A549 (cell line): ENCODE data around the gene SP6. TPM values are rescaled to one million over a fixed set of nuclear protein-coding genes. Genes with fewer than 3 reads are reported as not detected.

Experiments
- ATAC-seq, 2 experiments: fragments of 200-7000 bp in 1 of 2; fragments of >200 bp in 1 of 2; cut with Nextera tagmentation in 1 of 2; cut with Tn5 transposase in 1 of 2; 3 replicates each; pipeline versions ENCODE4 v1.8.0 to v1.9.1; 2018 to 2020; ENCODE audit warnings: mild to moderate bottlenecking in 1 of 2, moderate library complexity in 1 of 2
- CTCF ChIA-PET: fragments of 300-600 bp; sonication (Branson Sonifier 250); formaldehyde crosslinking; extraction: SDS; loops from one replicate; lab custom pipeline; 2021; ENCODE audit warnings: antibody characterized with exemption, inconsistent platforms; lab: Yijun Ruan, JAX
- POLR2A ChIA-PET: fragments of 350-600 bp; formaldehyde crosslinking; extraction: SDS; loops from one replicate; lab custom pipeline; 2021; ENCODE audit warnings: antibody characterized with exemption, inconsistent platforms; lab: Yijun Ruan, JAX
- DNase-seq, 2 experiments: peaks; one replicate each; pipeline versions ENCODE4 v3.0.0 to v3.0.0-alpha.2; 2011 to 2016; ENCODE audit warnings: low read depth in 1 of 2, low spot score in 1 of 2
- FAIRE-seq: peaks from 2 replicates; lab custom pipeline; 2011; peaks lifted over from hg19 to GRCh38; lab: Jason Lieb, UNC
- H3K27ac ChIP-seq, 2 experiments: fragments of >200 bp; sonication (Bioruptor Twin); formaldehyde crosslinking; 3 replicates each; pipeline ENCODE4 v1.5.1; 2016 to 2017
- H3K4me1 ChIP-seq: fragments of >200 bp; sonication (Bioruptor Twin); formaldehyde crosslinking; 3 replicates; pipeline ENCODE4 v1.6.1; 2016
- H3K4me2 ChIP-seq: fragments of >200 bp; sonication (Bioruptor Twin); formaldehyde crosslinking; 3 replicates; pipeline ENCODE4 v1.6.1; 2016
- H3K4me3 ChIP-seq: fragments of >200 bp; sonication (Bioruptor Twin); formaldehyde crosslinking; 3 replicates; pipeline ENCODE4 v1.5.1; 2016
- H3K9me3 ChIP-seq: fragments of >200 bp; sonication (Bioruptor Twin); formaldehyde crosslinking; 3 replicates; pipeline ENCODE4 v1.6.1; 2016
- BHLHE40 ChIP-seq: IDR thresholded peaks from 2 replicates; pipeline ENCODE4 v1.6.1; 2012; ENCODE audit warnings: low read depth, low read length, inconsistent platforms
- EHF ChIP-seq: fragments of 250-450 bp; sonication (Bioruptor Pico); IDR thresholded peaks from 2 replicates; pipeline ENCODE4 v1.5.0; 2020; ENCODE audit warnings: mild to moderate bottlenecking
- EHMT2 ChIP-seq: fragments of 200-600 bp; sonication (generic); IDR thresholded peaks from 2 replicates; pipeline ENCODE4 v1.6.1; 2016; ENCODE audit warnings: antibody characterized with exemption, low read depth, mild to moderate bottlenecking, moderate library complexity
- EP300 ChIP-seq, 2 experiments: fragments of >200 bp; sonication (Bioruptor Twin); formaldehyde crosslinking; IDR thresholded peaks; 2 replicates in 1 of 2; 3 replicates in 1 of 2; pipeline ENCODE4 v1.6.1; 2016 to 2017
- FOXS1 ChIP-seq: fragments of 250-450 bp; sonication (Bioruptor Pico); IDR thresholded peaks from 2 replicates; pipeline ENCODE4 v1.5.0; 2020; ENCODE audit warnings: mild to moderate bottlenecking, moderate library complexity
- GATA3 ChIP-seq: IDR thresholded peaks from 2 replicates; pipeline ENCODE4 v1.6.1; 2012; ENCODE audit warnings: borderline replicate concordance
- HDAC2 ChIP-seq: fragments of 200-600 bp; sonication (generic); IDR thresholded peaks from 2 replicates; pipeline ENCODE4 v1.6.1; 2016
- HOXA7 ChIP-seq: fragments of 250-450 bp; sonication (Bioruptor Pico); IDR thresholded peaks from 2 replicates; pipeline ENCODE4 v1.5.0; 2020; ENCODE audit warnings: mild to moderate bottlenecking, moderate library complexity
- HOXB5 ChIP-seq: fragments of 250-450 bp; sonication (Bioruptor Pico); IDR thresholded peaks from 2 replicates; pipeline ENCODE4 v1.5.0; 2020; ENCODE audit warnings: mild to moderate bottlenecking, moderate library complexity
- MAZ ChIP-seq: fragments of 150-350 bp; IDR thresholded peaks from 2 replicates; pipeline ENCODE4 v1.6.1; 2014; ENCODE audit warnings: antibody characterized with exemption, low read depth, low read length, borderline replicate concordance
- NFE2L2 ChIP-seq: fragments of 150-350 bp; conservative IDR thresholded peaks from 2 replicates; pipeline ENCODE4 v1.6.1; 2014; ENCODE audit warnings: low read length
- NR3C1 ChIP-seq: fragments of >200 bp; sonication (Bioruptor Twin); formaldehyde crosslinking; IDR thresholded peaks from 3 replicates; pipeline ENCODE4 v1.6.1; 2017
- PHF8 ChIP-seq: fragments of 200-600 bp; sonication (generic); IDR thresholded peaks from 2 replicates; pipeline ENCODE4 v1.6.1; 2016; ENCODE audit warnings: low read depth, mild to moderate bottlenecking, antibody characterized with exemption, moderate library complexity, borderline replicate concordance
- RARB ChIP-seq: fragments of 250-450 bp; sonication (Bioruptor Pico); IDR thresholded peaks from 2 replicates; pipeline ENCODE4 v1.8.0; 2021; ENCODE audit warnings: mild to moderate bottlenecking, moderate library complexity
- RCOR1 ChIP-seq: fragments of 150-350 bp; IDR thresholded peaks from 2 replicates; pipeline ENCODE4 v1.6.1; 2014; ENCODE audit warnings: antibody characterized with exemption, low read length, low read depth
- RNF2 ChIP-seq: fragments of 200-600 bp; sonication (generic); IDR thresholded peaks from 2 replicates; pipeline ENCODE4 v1.6.1; 2016; ENCODE audit warnings: low read depth, mild to moderate bottlenecking, antibody characterized with exemption, moderate library complexity, borderline replicate concordance
- TP53 ChIP-seq: fragments of 250-450 bp; sonication (Bioruptor Pico); IDR thresholded peaks from 2 replicates; pipeline ENCODE4 v1.5.0; 2021; ENCODE audit warnings: mild to moderate bottlenecking, moderate library complexity
- ZNF302 ChIP-seq: fragments of 250-450 bp; sonication (Bioruptor Pico); IDR thresholded peaks from 2 replicates; pipeline ENCODE4 v1.9.0; 2021; ENCODE audit warnings: inconsistent platforms, mild to moderate bottlenecking, moderate library complexity
- WGBS: methylation state at CpG from one replicate; pipeline ENCODE4 v1.1.6; 2017; ENCODE audit errors: missing lambda C conversion rate; 5-methylcytosine and 5-hydroxymethylcytosine counted together
- polyA plus RNA-seq, 4 experiments: library from polyadenylated mRNA; depleted of rRNA in 3 of 4; stranded (reverse); fragments of >200 nt; fragmentation: RNase III in 1 of 4; extraction: RNeasy Plus Mini Kit Qiagen cat#74134 plus additional on column Dnase treatment in 1 of 4; gene quantifications; 2 replicates in 3 of 4; 3 replicates in 1 of 4; pipeline ENCODE4 v1.2.3, GENCODE V29; 2011 to 2017
- TF ChIP-seq, protein P1 (sequence below): fragments of 250-450 bp; sonication (Bioruptor Pico); IDR thresholded peaks from 2 replicates; pipeline ENCODE4 v1.5.0; 2020; ENCODE audit warnings: low read depth, mild to moderate bottlenecking, moderate library complexity
- TF ChIP-seq, protein P2 (sequence below): fragments of 450-650 bp; IDR thresholded peaks from 2 replicates; pipeline ENCODE4 v1.6.1; 2014; ENCODE audit warnings: antibody characterized with exemption
- TF ChIP-seq, protein P3 (sequence below): fragments of >200 bp; sonication (Bioruptor Twin); formaldehyde crosslinking; IDR thresholded peaks from 3 replicates; pipeline ENCODE4 v1.6.1; 2016
- TF ChIP-seq, protein P4 (sequence below): fragments of 150-350 bp; IDR thresholded peaks from 2 replicates; pipeline ENCODE4 v1.6.1; 2014; ENCODE audit warnings: low read depth, mild to moderate bottlenecking, low read length
- TF ChIP-seq, protein P5 (sequence below): IDR thresholded peaks from 2 replicates; pipeline ENCODE4 v1.6.1; 2012

SP6 gene
- polyA plus RNA-seq, 2 of the 4 experiments (the other 2 are of a cell fraction) = 0.61 to 2.1 TPM

DNA sequence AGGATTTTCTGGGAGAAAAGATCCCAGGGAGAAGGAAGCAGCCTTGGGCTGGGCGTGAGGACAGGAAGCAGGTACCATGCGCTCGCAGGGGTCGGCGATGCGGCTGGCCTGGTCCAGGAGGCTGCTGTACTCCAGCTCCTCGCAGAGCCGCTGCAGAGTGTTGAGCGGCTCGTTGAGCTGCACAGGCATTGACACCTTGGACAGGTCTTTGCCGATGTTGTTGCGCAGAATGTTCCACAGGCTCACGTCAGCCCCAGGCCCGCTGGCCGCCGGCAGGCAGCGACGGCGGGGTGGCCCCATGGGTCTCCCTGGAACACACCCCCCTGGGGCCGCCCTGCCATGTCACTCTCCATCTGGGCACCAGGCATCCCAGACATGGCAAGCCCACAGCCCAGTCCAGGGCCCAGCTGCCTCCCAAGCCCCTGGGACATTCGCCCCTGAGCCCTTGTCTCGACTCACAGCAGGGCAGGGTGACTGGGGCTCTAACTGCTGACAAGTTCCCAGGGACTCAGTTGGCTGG, 37.4 kb downstream of the SP6 start:
- WGBS = 91% methylated on average over 22 of the region's 22 CpGs
- no peak for ATAC-seq

DNA sequence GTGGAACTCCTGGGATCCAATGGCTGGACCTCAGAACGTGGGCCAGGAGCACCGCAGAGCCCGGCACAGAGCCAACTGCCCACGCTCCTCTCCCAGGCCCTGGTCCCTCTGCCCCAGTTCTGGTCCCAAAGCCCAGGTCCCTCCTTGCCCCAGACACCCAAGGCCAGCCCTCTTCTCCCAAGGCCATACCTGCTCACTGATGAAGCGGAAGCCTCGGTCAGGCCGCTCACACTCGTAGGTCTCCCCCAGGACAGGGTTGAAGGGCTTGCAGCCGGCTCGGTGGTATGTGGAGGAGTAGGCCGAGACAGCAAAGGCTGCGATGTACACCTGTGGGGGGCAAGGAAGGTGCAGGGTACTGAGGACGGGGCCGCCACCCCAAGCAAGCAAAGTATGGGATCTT, 37.9 kb downstream of the SP6 start:
- DNase-seq (no peak), FAIRE-seq (no peak), ATAC-seq (no peak)
- Histone ChIP-seq H3K4me3 (no peak overlapping the region), H3K4me2 (no peak overlapping the region), H3K9me3 (no peaks in the 10 kb centered on the region), H3K4me1 (peaks cover 25% of the 10 kb centered on the region), H3K27ac (no peak overlapping the region)
- TF ChIP-seq RARB (CRISPR knock-in tag) (no peak), ZNF302 (CRISPR knock-in tag) (no peak), EHMT2 (no peak), EP300 (IDR thresholded peaks at IDR 0.05) (no peak), TP53 (no peak)
- TF ChIP-seq, protein P1, sequence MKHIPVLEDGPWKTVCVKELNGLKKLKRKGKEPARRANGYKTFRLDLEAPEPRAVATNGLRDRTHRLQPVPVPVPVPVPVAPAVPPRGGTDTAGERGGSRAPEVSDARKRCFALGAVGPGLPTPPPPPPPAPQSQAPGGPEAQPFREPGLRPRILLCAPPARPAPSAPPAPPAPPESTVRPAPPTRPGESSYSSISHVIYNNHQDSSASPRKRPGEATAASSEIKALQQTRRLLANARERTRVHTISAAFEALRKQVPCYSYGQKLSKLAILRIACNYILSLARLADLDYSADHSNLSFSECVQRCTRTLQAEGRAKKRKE (CRISPR knock-in tag) = no peak
- ChIA-PET CTCF (interaction anchor here (0.5 to 3.8 kb wide), 4 partner anchors 9 to 78 kb away, joined by 3 to 23 read pairs (median 6); partner anchors contain the start of gene OSBPL7), POLR2A (no interaction called here)
- WGBS = 95% methylated on average over 14 of the region's 14 CpGs

More for the DNA sequence above, 37.4 kb downstream of the SP6 start:
- Histone ChIP-seq H3K27ac (no peak overlapping the region), H3K4me1 (peaks cover 25% of the 10 kb centered on the region), H3K4me3 (no peak overlapping the region), H3K9me3 (no peaks in the 10 kb centered on the region), H3K4me2 (no peak overlapping the region)
- no peak for DNase-seq
- no peak for TF ChIP-seq RNF2
- no peak for TF ChIP-seq HOXA7 (CRISPR knock-in tag)
- no peak for TF ChIP-seq EHF (CRISPR knock-in tag)
- no peak for TF ChIP-seq MAZ
- TF ChIP-seq HDAC2 = no peak
- TF ChIP-seq, protein P2, sequence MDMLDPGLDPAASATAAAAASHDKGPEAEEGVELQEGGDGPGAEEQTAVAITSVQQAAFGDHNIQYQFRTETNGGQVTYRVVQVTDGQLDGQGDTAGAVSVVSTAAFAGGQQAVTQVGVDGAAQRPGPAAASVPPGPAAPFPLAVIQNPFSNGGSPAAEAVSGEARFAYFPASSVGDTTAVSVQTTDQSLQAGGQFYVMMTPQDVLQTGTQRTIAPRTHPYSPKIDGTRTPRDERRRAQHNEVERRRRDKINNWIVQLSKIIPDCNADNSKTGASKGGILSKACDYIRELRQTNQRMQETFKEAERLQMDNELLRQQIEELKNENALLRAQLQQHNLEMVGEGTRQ = no peak
- TF ChIP-seq, protein P3, sequence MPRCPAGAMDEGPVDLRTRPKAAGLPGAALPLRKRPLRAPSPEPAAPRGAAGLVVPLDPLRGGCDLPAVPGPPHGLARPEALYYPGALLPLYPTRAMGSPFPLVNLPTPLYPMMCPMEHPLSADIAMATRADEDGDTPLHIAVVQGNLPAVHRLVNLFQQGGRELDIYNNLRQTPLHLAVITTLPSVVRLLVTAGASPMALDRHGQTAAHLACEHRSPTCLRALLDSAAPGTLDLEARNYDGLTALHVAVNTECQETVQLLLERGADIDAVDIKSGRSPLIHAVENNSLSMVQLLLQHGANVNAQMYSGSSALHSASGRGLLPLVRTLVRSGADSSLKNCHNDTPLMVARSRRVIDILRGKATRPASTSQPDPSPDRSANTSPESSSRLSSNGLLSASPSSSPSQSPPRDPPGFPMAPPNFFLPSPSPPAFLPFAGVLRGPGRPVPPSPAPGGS = no peak
- TF ChIP-seq TP53 = no peak
- TF ChIP-seq GATA3 = no peak
- no peak for TF ChIP-seq BHLHE40
- no peak for TF ChIP-seq NFE2L2
- TF ChIP-seq RCOR1 = no peak
- TF ChIP-seq, protein P4, sequence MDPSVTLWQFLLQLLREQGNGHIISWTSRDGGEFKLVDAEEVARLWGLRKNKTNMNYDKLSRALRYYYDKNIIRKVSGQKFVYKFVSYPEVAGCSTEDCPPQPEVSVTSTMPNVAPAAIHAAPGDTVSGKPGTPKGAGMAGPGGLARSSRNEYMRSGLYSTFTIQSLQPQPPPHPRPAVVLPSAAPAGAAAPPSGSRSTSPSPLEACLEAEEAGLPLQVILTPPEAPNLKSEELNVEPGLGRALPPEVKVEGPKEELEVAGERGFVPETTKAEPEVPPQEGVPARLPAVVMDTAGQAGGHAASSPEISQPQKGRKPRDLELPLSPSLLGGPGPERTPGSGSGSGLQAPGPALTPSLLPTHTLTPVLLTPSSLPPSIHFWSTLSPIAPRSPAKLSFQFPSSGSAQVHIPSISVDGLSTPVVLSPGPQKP = no peak
- TF ChIP-seq, protein P5, sequence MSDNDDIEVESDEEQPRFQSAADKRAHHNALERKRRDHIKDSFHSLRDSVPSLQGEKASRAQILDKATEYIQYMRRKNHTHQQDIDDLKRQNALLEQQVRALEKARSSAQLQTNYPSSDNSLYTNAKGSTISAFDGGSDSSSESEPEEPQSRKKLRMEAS = no peak
- no peak for TF ChIP-seq NR3C1
- no peak for TF ChIP-seq PHF8
- no peak for TF ChIP-seq FOXS1 (CRISPR knock-in tag)
- TF ChIP-seq RARB (CRISPR knock-in tag) = no peak
- TF ChIP-seq HOXB5 (CRISPR knock-in tag) = no peak
- ChIA-PET POLR2A (interaction anchor here (2.4 kb wide), 1 partner anchor 18 kb away, joined by 8 read pairs; the partner anchor contains the start of genes LRRC46 and MRPL10), CTCF (interaction anchor here (1.9 to 4.0 kb wide), 4 partner anchors 8 to 81 kb away, joined by 5 to 23 read pairs (median 15); partner anchors contain the start of genes OSBPL7 and TBX21)
- no peak for FAIRE-seq
